CD4-positive, alpha-beta T cell (primary cell): ENCODE results near the gene SLC9A8. TPM values are rescaled to one million over a fixed set of nuclear protein-coding genes. Genes with fewer than 3 reads are reported as not detected.

ENCODE experiments used
- ATAC-seq: fragments of 200-7000 bp; cut with Tn5 transposase; one replicate; pipeline ENCODE4 v1.10.0; 2022; ENCODE audit warnings: mild to moderate bottlenecking; ENCODE audit not compliant: poor library complexity
- CTCF ChIA-PET: fragments of 350-600 bp; sonication (Branson Sonifier 250); formaldehyde crosslinking; loops from one replicate; lab custom pipeline; 2021; ENCODE audit warnings: antibody characterized with exemption, inconsistent platforms; lab: Charles Lee
- POLR2A ChIA-PET: fragments of 350-600 bp; sonication (Branson Sonifier 250); formaldehyde crosslinking; loops from one replicate; lab custom pipeline; 2021; ENCODE audit warnings: antibody characterized with exemption, inconsistent platforms; lab: Charles Lee
- DNase-seq, 14 experiments: peaks; one replicate each; pipeline ENCODE4 v3.0.0-alpha.2; 2013 to 2020; ENCODE audit warnings: mixed read lengths in 2 of 14
- H3K27ac ChIP-seq, 2 donors: one replicate each; pipeline versions ENCODE4 v1.5.1 to v1.7.0; 2013; ENCODE audit warnings: low read length in 2 of 2, low read depth in 1 of 2, mild to moderate bottlenecking in 1 of 2
- H3K27me3 ChIP-seq, 2 experiments: 1 replicate in 1 of 2; 2 replicates in 1 of 2; pipeline versions ENCODE4 v1.6.1 to v1.7.0; 2013; ENCODE audit warnings: low read length in 2 of 2, control low read depth in 1 of 2, mild to moderate bottlenecking in 1 of 2, moderate library complexity in 1 of 2; ENCODE audit not compliant: insufficient read depth in 2 of 2, control insufficient read depth in 1 of 2
- H3K36me3 ChIP-seq: one replicate; pipeline ENCODE4 v1.6.1; 2013; ENCODE audit warnings: low read length, control low read depth; ENCODE audit not compliant: insufficient read depth
- H3K4me1 ChIP-seq: one replicate; pipeline ENCODE4 v1.6.1; 2013; ENCODE audit warnings: low read length, control low read depth; ENCODE audit not compliant: insufficient read depth
- H3K4me3 ChIP-seq: one replicate; pipeline ENCODE4 v1.5.1; 2013; ENCODE audit warnings: mild to moderate bottlenecking, low read length, moderate library complexity
- H3K9me3 ChIP-seq, 2 experiments: 1 replicate in 1 of 2; 2 replicates in 1 of 2; pipeline versions ENCODE4 v1.6.1 to v1.7.0; 2013; ENCODE audit warnings: low read length in 2 of 2, mild to moderate bottlenecking in 2 of 2, control low read depth in 1 of 2, moderate library complexity in 1 of 2; ENCODE audit not compliant: control insufficient read depth in 1 of 2, insufficient read depth in 1 of 2
- H3K27ac Mint-ChIP-seq: one replicate; pipeline ENCODE4 v1.8.0; 2020; ENCODE audit warnings: mixed read lengths
- H3K27me3 Mint-ChIP-seq: one replicate; pipeline ENCODE4 v1.8.0; 2021; ENCODE audit warnings: mixed read lengths
- H3K36me3 Mint-ChIP-seq: one replicate; pipeline ENCODE4 v1.8.0; 2021; ENCODE audit warnings: low read depth, mixed read lengths
- H3K4me1 Mint-ChIP-seq: one replicate; pipeline ENCODE4 v1.8.0; 2021; ENCODE audit warnings: low read depth, mixed read lengths
- H3K4me3 Mint-ChIP-seq: one replicate; pipeline ENCODE4 v1.8.0; 2020; ENCODE audit warnings: mild to moderate bottlenecking, mixed read lengths
- H3K9me3 Mint-ChIP-seq: one replicate; pipeline ENCODE4 v1.8.0; 2020; ENCODE audit warnings: mixed read lengths
- intact Hi-C, 2 experiments: fragments of 100-400 bp; cut with DNase I in 1 of 2; cut with micrococcal nuclease in 1 of 2; formaldehyde crosslinking; loops; one replicate each; pipeline versions ENCODE4 v1.15.1 to v1.9.0; 2023 to 2025; cut with DNase I, micrococcal nuclease
- total RNA-seq, 174 experiments: library from RNA in 2 of 174; stranded (reverse) in 2 of 174; gene quantifications; one replicate each; pipeline ENCODE4 v1.2.3 and lab custom pipeline; 2021 to 2026
- TF ChIP-seq, protein P1 (sequence below): fragments of 200-600 bp; IDR thresholded peaks from one replicate; pipeline ENCODE4 v1.8.0; 2022; ENCODE audit warnings: antibody characterized with exemption, mild to moderate bottlenecking

Gene SLC9A8
- total RNA-seq, 2 experiments from 2014 or later, result 29.5 to 30.2 TPM

DNA sequence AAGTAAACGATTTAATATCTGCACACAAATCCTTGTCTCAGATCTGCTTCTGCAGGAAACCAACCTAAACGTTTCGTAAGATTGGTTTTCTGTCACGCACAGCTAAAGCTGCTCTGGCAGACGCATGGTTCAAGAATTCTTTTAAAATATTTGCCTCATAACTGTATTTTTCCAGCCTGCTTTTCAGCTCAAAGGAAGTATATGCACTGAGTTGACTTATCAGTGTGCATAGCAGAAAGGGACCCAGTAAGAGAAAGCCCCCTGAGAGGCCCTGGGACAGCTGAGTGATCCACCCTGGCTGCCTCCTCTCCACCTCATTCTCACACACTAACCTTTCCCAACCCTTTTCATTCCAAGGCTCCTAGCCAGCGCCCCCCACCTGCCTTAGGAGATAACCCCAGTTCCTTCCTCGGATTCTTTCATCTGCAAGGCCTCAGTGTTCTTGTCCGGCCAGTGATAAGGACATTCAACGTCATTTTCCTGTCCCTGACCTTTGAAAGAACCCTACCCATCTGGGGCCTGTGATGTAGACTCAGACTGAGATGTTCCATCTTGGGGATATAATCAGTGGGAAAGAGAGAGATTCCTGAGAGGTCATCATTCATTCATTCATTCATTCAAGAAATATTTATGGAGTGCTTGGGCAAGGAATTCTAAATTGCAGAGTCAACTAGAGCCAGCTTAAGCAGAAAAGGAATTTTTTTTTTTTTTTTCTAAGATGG lies 22.4 kb upstream of the SLC9A8 start:
- ATAC-seq, result no peak
- POLR2A ChIA-PET, result no interaction called here

DNA sequence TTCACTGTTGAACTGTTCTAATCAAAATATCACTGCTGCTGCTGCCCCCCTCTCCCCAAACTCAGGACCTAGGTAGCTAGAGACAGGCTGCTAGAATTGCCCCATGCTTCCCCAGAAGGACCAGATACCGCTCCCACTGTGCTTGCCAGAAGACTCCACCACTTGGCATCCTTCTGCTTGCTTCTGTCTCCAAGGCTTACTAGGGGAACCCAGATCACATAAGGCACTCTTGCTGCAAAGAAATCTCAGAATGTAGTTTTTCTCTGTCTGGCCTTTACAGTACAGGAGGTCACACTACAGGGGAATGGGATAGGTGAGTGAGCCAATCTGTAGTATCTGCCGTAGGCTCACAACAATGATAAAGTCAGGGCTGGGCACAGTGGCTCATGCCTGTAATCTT lies 21.5 kb upstream of the SLC9A8 start:
- TF ChIP-seq, protein P1, sequence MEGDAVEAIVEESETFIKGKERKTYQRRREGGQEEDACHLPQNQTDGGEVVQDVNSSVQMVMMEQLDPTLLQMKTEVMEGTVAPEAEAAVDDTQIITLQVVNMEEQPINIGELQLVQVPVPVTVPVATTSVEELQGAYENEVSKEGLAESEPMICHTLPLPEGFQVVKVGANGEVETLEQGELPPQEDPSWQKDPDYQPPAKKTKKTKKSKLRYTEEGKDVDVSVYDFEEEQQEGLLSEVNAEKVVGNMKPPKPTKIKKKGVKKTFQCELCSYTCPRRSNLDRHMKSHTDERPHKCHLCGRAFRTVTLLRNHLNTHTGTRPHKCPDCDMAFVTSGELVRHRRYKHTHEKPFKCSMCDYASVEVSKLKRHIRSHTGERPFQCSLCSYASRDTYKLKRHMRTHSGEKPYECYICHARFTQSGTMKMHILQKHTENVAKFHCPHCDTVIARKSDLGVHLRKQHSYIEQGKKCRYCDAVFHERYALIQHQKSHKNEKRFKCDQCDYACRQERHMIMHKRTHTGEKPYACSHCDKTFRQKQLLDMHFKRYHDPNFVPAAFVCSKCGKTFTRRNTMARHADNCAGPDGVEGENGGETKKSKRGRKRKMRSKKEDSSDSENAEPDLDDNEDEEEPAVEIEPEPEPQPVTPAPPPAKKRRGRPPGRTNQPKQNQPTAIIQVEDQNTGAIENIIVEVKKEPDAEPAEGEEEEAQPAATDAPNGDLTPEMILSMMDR, result no peak
- H3K27ac Mint-ChIP-seq, result no peak overlapping the region
- Histone ChIP-seq H3K36me3 (no peaks in the 10 kb centered on the region), H3K9me3 (no peaks in the 10 kb centered on the region), H3K4me3 (no peak overlapping the region), H3K4me1 (peaks cover 6% of the 10 kb centered on the region), H3K27ac (no peak overlapping the region), H3K27me3 (peaks cover 0 to 4% of the 10 kb centered on the region in 2 experiments)
- no peaks in the 10 kb centered on the region for H3K9me3 Mint-ChIP-seq
- no peaks in the 10 kb centered on the region for H3K36me3 Mint-ChIP-seq
- no peak overlapping the region for H3K4me3 Mint-ChIP-seq
- ATAC-seq, result no peak
- ChIA-PET POLR2A (no interaction called here), CTCF (no interaction called here)
- intact Hi-C loops, result no loop called here
- H3K4me1 Mint-ChIP-seq, result peaks cover 6% of the 10 kb centered on the region
- H3K27me3 Mint-ChIP-seq, result peaks cover 35% of the 10 kb centered on the region
- no peak for DNase-seq

More for the DNA sequence above, 22.4 kb upstream of the SLC9A8 start:
- no peak overlapping the region for H3K27ac Mint-ChIP-seq
- H3K9me3 ChIP-seq, result no peaks in the 10 kb centered on the region
- H3K36me3 ChIP-seq, result no peaks in the 10 kb centered on the region
- H3K9me3 Mint-ChIP-seq, result no peaks in the 10 kb centered on the region
- H3K27ac ChIP-seq, result no peak overlapping the region
- TF ChIP-seq, protein P1, result no peak
- no peaks in the 10 kb centered on the region for H3K36me3 Mint-ChIP-seq
- peaks cover 0 to 4% of the 10 kb centered on the region in 2 experiments for H3K27me3 ChIP-seq
- H3K4me1 ChIP-seq, result peaks cover 9% of the 10 kb centered on the region
- no peak overlapping the region for H3K4me3 ChIP-seq
- H3K4me3 Mint-ChIP-seq, result no peak overlapping the region
- intact Hi-C loops, result no loop called here
- DNase-seq, result peak in 1 of 14 experiments; percentile 33
- peaks cover 6% of the 10 kb centered on the region for H3K4me1 Mint-ChIP-seq
- CTCF ChIA-PET, result no interaction called here
- H3K27me3 Mint-ChIP-seq, result peaks cover 34% of the 10 kb centered on the region

DNA sequence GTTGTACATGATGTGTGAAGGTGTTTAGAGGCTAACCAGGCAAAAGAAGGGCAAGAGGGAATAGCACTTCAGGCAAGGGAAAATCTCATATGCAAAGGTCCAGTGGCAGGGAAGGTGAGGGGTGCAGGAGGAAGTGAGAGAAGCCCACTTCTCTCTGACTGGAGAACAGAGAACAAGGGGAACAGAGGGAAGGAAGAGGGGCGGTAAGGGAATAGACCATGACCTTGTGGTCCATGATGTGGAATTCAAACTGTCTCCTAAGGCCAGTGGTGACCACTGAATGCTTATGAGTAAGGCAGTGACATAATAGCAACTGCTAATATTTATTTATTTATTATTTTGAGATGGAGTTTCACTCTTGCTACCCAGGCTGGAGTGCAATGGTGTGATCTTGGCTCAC lies 20.6 kb upstream of the SLC9A8 start:
- Mint-ChIP-seq H3K4me3 (no peak overlapping the region), H3K36me3 (no peaks in the 10 kb centered on the region), H3K27me3 (peaks cover 39% of the 10 kb centered on the region), H3K27ac (no peak overlapping the region), H3K9me3 (no peaks in the 10 kb centered on the region), H3K4me1 (peaks cover 6% of the 10 kb centered on the region)
- DNase-seq (no peak), ATAC-seq (no peak)
- Histone ChIP-seq H3K4me3 (no peak overlapping the region), H3K4me1 (peaks cover 6% of the 10 kb centered on the region), H3K27ac (no peak overlapping the region), H3K27me3 (peaks cover 0 to 4% of the 10 kb centered on the region in 2 experiments), H3K36me3 (no peaks in the 10 kb centered on the region), H3K9me3 (no peaks in the 10 kb centered on the region)
- CTCF ChIA-PET, result no interaction called here
- TF ChIP-seq, protein P1, result no peak
- POLR2A ChIA-PET, result interaction anchor here (1.2 kb wide), 1 partner anchor 32 kb away, joined by 3 read pairs; no protein-coding TSS in a partner anchor
- intact Hi-C loops, result no loop called here
